ENCODE data around the gene FNIP1. TPM values are rescaled to one million over a fixed set of nuclear protein-coding genes. Genes with fewer than 3 reads are reported as not detected.

Gene FNIP1
- total RNA-seq, 1 donor from 2014 or later, result 40.6 TPM

DNA sequence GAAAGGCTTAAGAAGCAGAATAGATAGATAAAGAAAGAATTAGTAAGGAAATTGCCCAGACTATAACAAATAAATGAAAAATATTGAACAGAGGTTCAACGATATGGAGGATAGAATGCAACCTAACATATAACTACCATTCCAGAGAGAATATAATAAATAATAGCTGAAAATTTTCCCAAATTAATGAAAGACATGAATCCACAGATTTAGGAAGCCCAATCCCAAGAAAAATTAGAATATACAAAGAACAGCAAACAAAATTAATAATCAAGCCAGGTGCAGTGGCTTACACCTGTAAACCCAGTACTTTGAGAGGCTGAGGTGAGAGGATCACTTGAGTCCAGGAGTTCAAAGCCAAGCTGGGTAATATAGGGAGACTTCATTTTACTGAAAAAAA, 27.8 kb upstream of the FNIP1 start:
- Mint-ChIP-seq H3K27me3 (ENCODE audit: low read depth) (no peaks in the 10 kb centered on the region), H3K4me3 (ENCODE audit: unreplicated experiment) (no peak overlapping the region), H3K9me3 (ENCODE audit: low read depth) (peaks cover 16% of the 10 kb centered on the region), H3K4me1 (ENCODE audit: low read depth) (peaks cover 12% of the 10 kb centered on the region), H3K36me3 (ENCODE audit: low read depth) (no peaks in the 10 kb centered on the region), H3K27ac (ENCODE audit: unreplicated experiment) (no peak overlapping the region)
- no peak for TF ChIP-seq CTCF (IDR thresholded peaks at IDR 0.05)
- DNase-seq (ENCODE audit: low spot score), result no peak

DNA sequence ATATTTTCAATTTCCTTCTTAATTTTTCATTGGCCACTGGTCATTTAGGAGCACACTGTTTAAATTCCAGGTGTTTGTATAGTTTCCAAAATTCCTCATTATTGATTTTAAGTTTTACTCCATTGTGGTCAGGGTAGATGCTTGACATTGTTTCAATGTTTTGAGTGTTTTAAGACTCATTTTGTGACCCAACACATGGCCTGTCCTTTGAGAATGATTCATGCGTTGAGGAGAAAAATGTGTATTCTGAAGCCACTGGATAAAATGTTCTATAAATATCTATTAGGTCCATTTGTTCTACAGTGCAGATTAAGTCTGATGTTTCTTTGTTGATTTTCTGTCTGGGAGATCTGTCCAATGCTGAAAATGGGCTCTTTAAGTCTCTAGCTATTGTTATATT, 24.4 kb upstream of the FNIP1 start:
- Mint-ChIP-seq H3K27ac (ENCODE audit: unreplicated experiment) (no peak overlapping the region), H3K4me3 (ENCODE audit: unreplicated experiment) (no peak overlapping the region), H3K4me1 (ENCODE audit: low read depth) (peaks cover 12% of the 10 kb centered on the region), H3K36me3 (ENCODE audit: low read depth) (no peaks in the 10 kb centered on the region), H3K27me3 (ENCODE audit: low read depth) (no peaks in the 10 kb centered on the region), H3K9me3 (ENCODE audit: low read depth) (peaks cover 14% of the 10 kb centered on the region)
- no peak for TF ChIP-seq CTCF (IDR thresholded peaks at IDR 0.05)
- no peak for DNase-seq (ENCODE audit: low spot score)

DNA sequence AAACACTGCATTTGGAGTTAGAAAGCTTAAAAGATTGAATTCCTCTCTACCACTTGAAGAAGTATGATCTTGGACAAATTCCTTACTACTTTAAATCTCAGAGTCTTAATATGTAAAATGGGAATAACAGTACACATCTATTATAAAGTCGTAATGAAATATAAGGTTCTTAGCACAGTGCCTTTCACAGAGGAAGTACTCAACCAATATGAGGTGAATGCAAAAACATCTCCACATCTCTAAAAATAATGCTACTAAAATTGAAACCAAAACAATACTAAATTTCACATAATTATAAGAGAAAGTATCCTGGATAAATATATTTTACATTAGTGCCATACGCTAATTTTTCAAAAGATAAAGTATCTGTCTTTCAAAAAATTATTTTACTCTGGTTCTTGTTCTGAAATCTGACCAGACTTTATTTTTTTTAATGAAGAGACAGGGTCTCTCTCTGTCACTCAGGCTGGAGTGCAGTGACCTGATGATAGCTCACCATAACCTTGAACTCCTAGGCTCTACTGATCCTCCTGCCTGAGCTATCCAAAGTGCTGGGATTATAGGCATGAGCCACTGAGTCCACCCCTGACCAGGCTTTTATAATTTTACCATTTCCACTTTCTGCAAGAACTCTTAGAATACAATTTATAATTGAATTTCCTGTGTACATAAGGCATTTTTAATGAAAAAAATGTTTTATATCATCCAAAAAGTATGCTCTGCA, 21.3 kb upstream of the FNIP1 start:
- Mint-ChIP-seq H3K36me3 (ENCODE audit: low read depth) (no peaks in the 10 kb centered on the region), H3K27ac (ENCODE audit: unreplicated experiment) (no peak overlapping the region), H3K9me3 (ENCODE audit: low read depth) (no peaks in the 10 kb centered on the region), H3K4me1 (ENCODE audit: low read depth) (peaks cover 18% of the 10 kb centered on the region), H3K27me3 (ENCODE audit: low read depth) (no peaks in the 10 kb centered on the region), H3K4me3 (ENCODE audit: unreplicated experiment) (no peak overlapping the region)
- TF ChIP-seq CTCF (IDR thresholded peaks at IDR 0.05), result no peak
- DNase-seq (ENCODE audit: low spot score), result no peak

DNA sequence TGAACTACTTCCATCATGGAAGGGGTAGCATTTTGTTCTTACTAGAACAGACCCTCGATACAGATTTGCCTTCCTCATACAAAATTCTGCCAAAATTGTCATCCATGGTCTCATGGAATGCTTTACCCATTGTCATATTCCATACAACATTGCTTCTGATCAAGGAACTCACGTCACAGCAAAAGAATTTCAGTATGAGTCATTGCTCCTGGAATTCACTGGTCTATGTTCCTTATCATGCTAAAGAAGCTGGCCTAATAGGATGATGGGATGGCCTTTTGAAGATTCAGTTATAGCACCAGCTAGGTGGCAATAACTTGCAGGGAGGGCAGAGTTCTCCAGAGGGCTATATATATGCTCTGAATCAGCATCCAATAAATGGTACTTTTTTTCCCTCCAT, 18.2 kb upstream of the FNIP1 start:
- no peaks in the 10 kb centered on the region for H3K27me3 Mint-ChIP-seq (ENCODE audit: low read depth)
- TF ChIP-seq CTCF (IDR thresholded peaks at IDR 0.05), result no peak
- no peak overlapping the region for H3K4me3 Mint-ChIP-seq (ENCODE audit: unreplicated experiment)
- DNase-seq (ENCODE audit: low spot score), result no peak
- H3K9me3 Mint-ChIP-seq (ENCODE audit: low read depth), result no peaks in the 10 kb centered on the region
- H3K27ac Mint-ChIP-seq (ENCODE audit: unreplicated experiment), result no peak overlapping the region
- H3K4me1 Mint-ChIP-seq (ENCODE audit: low read depth), result peaks cover 19% of the 10 kb centered on the region
- no peaks in the 10 kb centered on the region for H3K36me3 Mint-ChIP-seq (ENCODE audit: low read depth)

DNA sequence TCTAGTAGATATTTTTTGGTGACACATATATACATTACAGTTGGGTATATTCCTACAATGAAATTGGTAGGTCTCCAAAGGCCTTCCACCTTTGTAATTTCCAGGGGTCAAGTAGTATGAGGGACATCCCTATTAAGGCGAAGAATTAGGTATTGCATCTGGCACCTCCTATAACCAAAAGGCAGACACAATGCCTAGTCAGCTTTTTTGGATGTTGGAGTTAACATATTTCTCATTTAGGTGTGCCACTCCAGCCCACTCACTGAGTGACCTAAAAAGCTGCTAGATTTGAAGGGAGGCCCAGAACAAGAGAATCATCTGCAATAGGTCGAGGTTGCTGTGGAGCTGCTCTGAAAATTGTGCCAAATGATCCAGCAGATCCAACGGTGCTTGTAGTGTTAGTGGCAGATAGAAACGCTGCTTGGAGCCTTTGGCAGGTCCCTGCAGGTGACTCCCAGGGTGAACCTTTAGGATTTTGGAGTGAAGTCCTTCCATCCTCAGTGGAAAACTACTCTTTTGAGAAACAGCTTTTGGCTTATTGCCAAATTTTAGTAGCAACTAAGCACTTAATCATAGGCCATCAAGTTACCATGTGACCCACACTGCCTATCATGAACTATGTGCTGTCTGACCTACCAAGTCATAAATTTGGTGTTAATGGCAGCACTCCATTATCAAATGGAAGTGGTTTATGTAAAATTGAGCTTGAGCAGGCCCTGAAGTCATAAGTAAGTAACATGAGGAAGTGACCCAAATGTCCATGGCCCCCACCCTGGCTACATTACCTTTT, 15.7 kb upstream of the FNIP1 start:
- no peak overlapping the region for H3K27ac Mint-ChIP-seq (ENCODE audit: unreplicated experiment)
- TF ChIP-seq CTCF (IDR thresholded peaks at IDR 0.05), result no peak
- no peaks in the 10 kb centered on the region for H3K27me3 Mint-ChIP-seq (ENCODE audit: low read depth)
- no peak for DNase-seq (ENCODE audit: low spot score)
- H3K9me3 Mint-ChIP-seq (ENCODE audit: low read depth), result no peaks in the 10 kb centered on the region
- no peaks in the 10 kb centered on the region for H3K36me3 Mint-ChIP-seq (ENCODE audit: low read depth)
- H3K4me3 Mint-ChIP-seq (ENCODE audit: unreplicated experiment), result no peak overlapping the region
- peaks cover 19% of the 10 kb centered on the region for H3K4me1 Mint-ChIP-seq (ENCODE audit: low read depth)

Data from chondrocyte (in vitro differentiated cells).